ENCODE data around the gene NPB.

Gene NPB

GRCh38 chr17:81926451-81927151 lies 24.6 kb downstream of the NPB start:
- peak in 2 of 3 experiments; percentile 53 to 63 for DNase-seq

GRCh38 chr17:81927152-81927652 lies 25.2 kb downstream of the NPB start:
- DNase-seq = peak in 1 of 3 experiments; percentile 54

- DNase-seq = peak; percentile 95 to 97 (median 97)
These were observed 25.9 kb downstream of the NPB start, which contains the start of gene MAFG for GRCh38 chr17:81927653-81928543. TSS of gene MAFG (minus strand) at chr17:81927735. CDS start at chr17:81923185, 4,550 bp downstream.

- DNase-seq = peak in 2 of 3 experiments; percentile 72
These were observed 26.7 kb downstream of the NPB start for GRCh38 chr17:81928544-81929252.

- DNase-seq = no peak
These were observed 27.5 kb downstream of the NPB start for GRCh38 chr17:81929253-81930141.

- no peak for DNase-seq
These were observed 28.4 kb downstream of the NPB start for GRCh38 chr17:81930142-81931125.

- DNase-seq = no peak
These were observed 29.1 kb downstream of the NPB start for GRCh38 chr17:81931189-81931556.

GRCh38 chr17:81931557-81932332 lies 29.7 kb downstream of the NPB start:
- DNase-seq = no peak

- DNase-seq = peak in 1 of 3 experiments; percentile 38
These were observed 30.4 kb downstream of the NPB start for GRCh38 chr17:81932333-81932983.

- no peak for DNase-seq
These were observed 31.2 kb downstream of the NPB start for GRCh38 chr17:81933178-81933699.

GRCh38 chr17:81934098-81934757 lies 32.2 kb downstream of the NPB start:
- DNase-seq = no peak

GRCh38 chr17:81934850-81935708 lies 33.0 kb downstream of the NPB start:
- DNase-seq = no peak

GRCh38 chr17:81935709-81936084 lies 33.7 kb downstream of the NPB start:
- DNase-seq = no peak

GRCh38 chr17:81939218-81939617 lies 37.2 kb downstream of the NPB start:
- no peak for DNase-seq

- no peak for DNase-seq
These were observed 37.9 kb downstream of the NPB start for GRCh38 chr17:81939881-81940385.

GRCh38 chr17:81940538-81941483 lies 38.8 kb downstream of the NPB start:
- DNase-seq = no peak

Measured in NCI-H1417 (cell line).